Stimulated activated CD4-positive, alpha-beta T cell treated with anti-CD3 and anti-CD28 coated beads, Interleukin-4, amount 100 ng/mL, for 4 hours (primary cell): ENCODE results near the gene ZXDC.

Source experiments
- DNase-seq, 2 experiments: peaks; one replicate each; pipeline ENCODE4 v3.0.0-alpha.2; 2020

Gene ZXDC

DNA sequence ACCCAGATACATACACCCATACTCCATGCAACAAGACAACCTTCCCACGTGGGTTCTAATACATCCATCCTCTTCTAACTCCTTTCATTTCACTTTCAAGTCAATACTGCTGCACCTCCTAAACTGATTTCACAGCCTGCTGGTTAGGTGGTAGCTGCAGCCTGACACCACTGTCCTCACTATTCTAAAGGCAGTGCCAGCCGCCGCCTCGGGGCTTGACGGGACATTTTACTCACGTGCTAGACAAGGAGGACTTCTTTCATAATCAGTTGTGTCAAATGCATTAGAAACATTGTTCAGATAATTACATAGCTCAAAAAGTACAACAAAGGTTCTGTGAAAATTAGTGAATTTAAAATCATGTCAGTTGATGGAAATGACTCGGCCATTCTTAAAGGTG lies 35.6 kb upstream of the ZXDC start:
- no peak for DNase-seq

DNA sequence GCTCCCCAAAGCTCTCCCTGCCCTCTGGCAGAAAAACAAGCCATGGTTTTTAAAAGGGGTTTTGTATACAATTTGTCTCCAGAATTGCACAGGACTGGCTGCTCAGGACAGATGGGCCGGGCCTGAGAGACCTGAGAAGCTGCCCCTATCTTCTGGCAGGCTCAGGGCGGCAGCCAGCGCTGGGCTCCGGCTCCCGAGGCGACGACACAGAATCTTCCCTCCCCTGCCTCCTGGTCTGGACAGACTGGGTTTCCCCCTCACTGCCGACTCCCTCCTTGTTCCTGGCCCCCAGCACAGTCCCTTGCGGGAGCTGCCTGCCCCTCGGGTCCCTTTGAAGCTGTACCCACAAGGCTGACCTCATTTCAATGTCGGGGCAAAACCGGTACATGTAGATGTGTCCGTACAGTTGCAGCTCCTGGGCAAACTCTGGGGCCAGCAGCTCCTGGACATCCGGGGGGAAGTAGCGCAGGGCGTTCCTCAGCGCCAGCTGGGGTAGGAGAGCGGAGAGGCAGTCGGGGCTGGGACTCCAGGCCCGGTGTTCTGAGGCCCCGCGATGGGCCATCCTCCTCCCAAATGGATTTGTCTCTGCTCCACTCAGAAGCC lies 34.7 kb upstream of the ZXDC start:
- DNase-seq, result no peak

DNA sequence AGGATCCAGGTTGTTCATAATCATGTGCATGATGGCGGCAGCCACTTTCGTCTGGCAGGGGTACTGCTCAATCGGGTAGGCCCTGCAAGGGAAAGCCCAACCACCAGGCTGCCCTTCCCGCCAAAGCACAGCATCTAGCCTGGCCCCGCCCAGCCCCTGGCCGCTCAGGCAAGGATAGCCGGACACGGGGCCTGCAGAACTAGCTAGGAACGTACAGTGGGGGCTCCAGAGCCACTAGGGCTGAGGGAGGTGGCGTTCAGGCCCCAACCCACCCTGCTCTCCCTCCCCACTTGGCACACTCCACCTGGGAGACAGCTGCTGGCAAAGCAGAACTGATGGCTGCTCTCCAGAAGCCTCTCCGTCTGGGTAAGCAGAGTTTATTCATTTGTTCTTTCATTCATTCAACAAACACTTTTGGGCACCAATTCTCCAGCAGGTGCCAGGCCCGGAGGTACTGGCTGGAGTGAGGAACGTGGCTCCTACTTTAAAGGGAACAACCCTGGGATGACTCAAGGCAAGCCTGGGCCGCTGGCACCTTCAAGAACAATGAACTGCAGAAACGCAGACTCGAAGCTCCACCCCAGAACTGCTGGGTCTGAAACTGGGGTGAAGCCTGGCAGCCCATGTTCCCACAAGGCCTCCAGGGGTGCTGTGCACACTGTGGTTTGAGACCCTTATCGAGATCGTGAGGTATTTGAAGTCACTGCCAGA lies 34.1 kb upstream of the ZXDC start:
- no peak for DNase-seq

DNA sequence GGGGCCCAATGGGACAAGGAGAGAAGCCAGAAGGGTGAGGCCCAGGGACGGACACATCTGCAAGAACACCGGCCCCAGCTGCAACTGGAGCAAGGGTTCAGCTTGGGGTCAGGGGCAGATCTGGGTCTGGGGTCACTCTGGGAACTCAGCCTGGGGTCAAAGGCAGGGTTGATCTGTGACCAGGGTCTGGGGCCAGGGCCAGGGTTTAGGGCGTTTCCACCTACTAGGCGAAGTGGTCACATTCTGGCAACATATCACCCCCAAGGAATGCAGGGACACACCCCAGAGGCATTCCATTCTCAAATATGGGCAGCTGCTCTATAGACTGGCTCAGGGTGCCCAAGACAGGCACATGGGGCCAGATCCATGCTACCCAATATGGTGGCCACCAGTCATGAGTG lies 32.9 kb upstream of the ZXDC start:
- DNase-seq, result no peak

DNA sequence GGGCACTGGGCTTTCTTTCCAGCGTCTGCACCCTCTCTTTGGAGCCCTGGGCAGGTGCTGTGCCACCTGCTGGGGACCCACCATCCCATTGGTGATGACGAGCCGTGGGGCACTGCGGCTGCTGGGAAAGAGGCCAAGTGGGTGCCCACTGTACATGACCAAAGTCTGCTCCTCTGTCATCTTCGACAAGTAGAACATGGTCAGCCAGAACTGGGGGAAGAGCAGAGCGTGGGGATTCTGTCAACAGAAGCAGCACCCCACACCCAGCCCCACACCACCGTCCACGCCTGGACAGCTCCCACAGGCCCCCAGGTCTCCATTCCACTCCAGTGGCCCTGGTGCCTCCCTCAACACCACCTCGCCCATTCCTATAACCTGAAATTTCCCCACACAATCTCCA lies 32.2 kb upstream of the ZXDC start:
- no peak for DNase-seq

DNA sequence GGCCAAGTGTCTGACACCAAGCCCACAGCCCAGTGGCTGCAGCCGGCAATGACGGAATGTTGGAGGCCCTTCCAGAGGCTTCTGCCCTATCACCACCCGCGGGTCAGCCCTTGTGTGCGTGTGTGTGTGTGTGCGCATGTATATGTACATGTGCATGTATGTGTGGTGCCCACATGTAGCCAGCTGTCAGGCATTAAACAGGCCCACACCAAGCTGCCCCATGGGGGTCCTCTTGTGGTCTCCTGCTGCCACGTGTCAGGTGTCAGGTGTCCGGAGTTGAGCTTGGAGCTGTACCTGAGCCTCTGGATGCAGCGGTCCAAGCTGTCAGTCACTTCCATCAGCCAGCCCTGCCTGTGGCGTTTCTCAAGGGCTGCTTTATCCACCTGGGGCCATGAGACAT lies 28.0 kb upstream of the ZXDC start:
- no peak for DNase-seq

DNA sequence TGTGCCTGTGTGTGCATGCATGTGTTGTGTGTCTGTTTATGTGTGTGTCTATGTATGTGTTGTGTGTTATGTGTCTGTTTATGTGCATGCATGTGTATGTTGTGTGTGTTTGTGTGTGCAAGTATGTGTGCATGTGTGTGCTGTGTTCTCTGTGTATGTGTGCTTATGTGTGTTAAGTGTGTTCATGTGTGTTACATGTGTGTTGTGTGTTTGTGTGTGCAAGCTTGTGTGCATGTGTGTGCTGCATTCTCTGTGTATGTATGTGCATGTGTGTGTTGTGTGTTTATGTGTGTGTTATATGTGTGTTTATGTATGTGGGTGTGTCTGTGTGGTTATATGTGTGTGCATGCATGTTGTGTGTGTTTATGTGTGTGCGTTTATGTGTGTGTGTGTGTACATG lies 27.0 kb upstream of the ZXDC start:
- no peak for DNase-seq

DNA sequence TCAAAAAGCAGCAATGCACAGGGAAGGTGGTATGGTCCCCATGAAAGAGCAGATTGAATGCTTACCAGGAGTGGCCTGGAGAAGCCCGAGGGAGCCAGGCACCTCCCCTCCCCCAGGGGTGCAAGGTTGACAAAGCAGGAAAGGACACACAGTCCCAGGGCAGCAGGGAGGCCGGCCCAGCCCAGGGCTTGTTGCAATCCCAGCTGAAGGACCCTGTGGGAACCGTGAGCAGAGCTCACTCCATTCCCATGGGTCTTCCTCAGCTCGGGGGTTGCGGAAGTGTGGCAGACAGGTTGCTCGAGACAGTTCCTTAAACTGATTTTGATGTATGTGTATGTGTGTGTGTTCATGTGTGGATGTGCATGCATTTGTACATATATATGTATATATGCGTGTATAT lies 26.0 kb upstream of the ZXDC start:
- DNase-seq, result no peak

DNA sequence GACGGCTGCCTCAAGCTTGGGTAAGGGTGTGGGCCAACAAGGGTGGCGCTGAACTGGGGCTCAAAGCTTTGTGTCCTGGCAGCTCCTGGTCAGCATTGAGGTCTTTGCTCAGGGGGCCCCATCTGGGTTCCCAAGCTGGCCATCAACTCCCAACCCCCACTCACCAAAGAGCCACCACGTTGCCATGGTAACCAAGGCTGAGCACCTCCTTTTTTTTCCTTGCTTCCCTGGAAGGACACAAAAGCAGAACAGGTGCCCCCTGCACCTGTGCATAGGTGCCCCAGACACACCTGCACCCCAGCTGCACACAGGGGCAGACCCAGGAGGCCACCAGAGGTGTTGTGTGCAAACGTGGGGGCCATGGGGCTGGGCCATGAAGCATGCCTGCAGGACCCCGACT lies 25.4 kb upstream of the ZXDC start:
- no peak for DNase-seq

DNA sequence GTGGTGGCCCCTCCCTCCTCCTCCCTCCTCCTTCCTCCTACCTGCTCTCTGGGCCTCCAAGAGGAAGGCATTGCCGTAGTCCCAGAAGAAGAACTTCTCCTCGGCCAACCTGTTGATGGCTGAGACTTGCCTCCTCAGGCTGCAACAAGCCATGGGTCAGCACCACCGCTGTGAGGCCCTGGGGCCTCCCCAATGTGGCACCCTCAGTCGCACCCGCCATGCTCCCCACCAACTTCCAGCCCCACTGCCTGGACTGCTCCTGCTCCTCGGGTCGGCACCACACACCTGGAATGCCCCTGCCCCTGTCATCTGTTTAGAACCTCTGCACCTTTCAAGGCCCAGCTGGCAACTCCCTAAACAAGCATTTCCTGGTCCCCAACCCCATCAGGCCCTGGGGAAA lies 24.3 kb upstream of the ZXDC start:
- no peak for DNase-seq

DNA sequence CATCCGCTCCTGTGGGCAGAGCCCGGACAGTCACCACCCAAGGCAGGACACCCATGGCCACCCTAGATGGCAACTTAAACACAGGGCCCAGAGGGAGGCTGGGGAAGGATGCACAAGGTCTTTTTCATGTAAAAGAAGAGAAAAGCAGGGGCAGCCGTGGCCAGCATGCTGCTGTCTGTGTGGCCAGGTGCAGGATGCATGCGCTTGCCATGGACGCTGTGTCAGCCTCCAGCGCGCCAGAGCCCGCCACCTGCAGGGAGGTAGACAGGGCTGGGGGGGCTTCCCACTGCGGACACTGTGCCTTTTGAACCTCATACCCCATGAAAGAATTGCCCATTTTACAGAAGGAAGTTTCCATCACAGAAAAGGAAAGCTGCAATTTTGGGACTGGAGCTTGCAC lies 23.7 kb upstream of the ZXDC start:
- DNase-seq, result no peak

DNA sequence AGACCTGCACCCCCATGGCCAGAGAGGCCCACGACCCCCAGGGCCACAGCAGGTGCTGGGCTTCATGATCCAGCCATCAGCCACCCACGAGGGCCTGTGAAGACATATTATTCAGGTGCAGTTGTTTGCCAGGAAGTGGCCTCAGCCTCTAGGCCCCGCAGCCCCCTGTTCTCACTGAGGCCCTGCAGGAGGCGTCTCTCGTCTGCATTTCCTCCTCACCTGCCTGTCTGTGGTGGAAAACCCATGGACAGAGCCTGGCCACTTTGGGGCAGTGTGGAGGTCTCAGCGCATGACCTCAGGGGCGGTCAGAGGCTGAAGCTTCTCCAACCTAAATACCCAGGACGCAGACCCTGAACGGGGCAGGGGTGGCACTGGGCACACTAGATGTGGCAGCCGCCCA lies 23.2 kb upstream of the ZXDC start:
- DNase-seq, result no peak

DNA sequence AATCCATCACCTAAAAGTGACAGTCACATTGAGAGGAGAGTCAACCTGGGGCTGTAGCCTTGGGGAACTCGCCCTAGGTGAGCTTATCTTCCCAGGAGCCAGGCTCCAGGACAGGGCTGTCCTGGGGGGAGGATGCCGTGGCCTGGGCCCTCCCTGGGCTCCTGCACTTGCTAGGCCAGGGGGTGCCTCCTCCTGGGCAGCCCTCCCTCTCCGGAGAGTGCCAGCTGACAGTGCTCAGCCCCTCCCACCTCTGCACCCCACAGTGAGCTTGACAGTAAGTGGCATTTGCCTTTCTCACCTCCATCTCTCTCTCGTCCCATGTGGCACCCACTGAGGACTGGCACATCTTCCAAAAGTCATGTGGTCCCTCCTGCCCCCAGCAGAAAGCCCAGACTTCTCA lies 22.8 kb upstream of the ZXDC start:
- no peak for DNase-seq

DNA sequence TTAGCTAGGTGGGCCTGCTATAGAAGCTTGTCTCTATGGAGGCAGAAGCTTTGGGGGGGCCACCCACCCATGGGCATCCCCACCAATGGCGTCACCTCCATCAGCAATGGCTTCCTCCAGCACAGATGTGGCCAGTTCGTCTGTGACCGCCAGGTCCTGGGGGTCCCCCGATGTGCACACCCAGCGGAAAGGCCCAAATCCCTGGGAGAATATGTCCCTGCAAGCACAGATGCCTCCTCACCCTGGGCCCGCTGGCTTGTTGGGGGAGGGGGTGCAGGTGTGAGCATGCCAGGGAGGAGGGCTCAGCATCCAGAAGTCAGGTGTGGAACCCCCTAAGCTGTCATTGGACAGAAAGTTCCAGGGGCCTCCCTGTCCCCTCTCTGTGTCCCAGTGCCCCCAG lies 22.3 kb upstream of the ZXDC start:
- DNase-seq, result no peak

DNA sequence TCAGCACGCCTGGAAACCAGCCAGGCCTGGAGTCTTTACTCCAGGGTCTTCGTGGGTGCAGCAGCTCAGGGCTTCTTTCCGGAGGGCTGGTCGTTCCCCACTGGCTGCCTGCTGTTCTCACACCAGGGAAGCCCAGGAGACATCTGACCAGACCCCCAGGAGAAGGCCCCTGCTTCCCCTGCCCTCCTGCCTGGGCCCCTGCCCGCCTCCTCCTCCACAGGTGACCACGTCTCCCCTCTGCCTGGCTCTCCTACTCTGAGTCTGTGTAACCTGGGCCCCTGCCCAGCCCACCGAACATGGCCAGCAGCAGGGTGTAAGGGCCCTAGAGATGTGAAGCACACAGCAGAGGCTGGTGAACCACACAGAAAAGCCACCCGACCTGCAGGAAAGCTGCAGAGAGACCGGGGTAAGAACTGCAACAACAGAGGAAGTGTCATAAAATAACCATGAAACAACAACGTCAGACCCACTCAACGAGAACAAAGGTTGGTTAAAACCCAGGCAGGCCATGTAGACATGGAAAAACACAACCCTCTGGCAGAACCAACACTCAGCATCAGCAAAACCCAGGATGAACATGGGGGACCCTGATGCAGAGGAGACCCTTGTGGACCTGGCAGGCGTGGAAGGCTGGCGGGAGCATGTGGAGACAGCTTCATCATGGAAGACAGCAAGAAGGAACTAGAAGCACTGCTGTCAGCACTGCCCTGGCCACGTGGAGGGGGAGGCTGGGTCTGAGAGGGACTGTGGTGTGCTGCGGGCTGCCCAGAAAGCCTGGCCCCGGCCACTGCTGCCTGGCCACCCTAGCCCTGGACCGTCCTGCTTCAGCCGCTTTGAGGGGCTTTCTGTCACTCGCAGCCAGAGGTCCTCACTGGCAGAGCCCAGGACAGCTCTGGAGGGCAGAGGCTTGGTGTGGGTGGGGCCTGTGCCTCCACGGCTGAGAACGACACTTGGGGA lies 21.5 kb upstream of the ZXDC start:
- DNase-seq, result no peak

DNA sequence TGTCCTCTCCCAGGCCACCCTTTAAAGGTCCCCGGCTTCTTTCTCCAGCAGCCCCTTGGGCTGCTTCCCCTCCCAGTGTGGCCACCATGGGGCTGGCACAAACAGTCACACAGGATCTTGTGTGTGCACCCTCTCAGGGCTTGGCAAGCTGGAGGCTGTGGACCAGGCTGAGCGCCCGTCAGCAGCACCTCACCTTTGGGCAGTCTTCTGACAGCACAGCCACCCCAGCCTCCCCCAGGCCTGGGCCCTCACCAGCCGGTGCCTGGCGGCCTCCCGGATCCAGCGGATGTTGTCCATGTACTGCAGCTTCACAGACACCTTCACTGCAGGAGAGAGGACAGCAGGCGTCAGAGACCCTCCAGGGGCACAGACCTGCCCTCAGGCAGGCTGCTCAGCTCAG lies 20.1 kb upstream of the ZXDC start:
- DNase-seq, result no peak

DNA sequence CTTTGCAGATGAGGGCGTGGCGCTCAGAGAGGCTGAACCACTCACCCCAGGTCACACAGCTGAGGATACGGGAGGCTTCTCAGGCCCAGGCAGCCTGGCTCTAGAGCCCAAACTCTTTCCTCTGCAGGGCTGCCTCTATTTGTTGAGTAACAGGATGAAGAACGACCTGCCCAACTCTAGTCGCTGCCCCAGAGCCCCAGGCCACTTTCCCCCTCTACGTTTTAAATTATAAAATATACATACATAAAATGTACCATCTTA lies 19.2 kb upstream of the ZXDC start:
- DNase-seq, result no peak

DNA sequence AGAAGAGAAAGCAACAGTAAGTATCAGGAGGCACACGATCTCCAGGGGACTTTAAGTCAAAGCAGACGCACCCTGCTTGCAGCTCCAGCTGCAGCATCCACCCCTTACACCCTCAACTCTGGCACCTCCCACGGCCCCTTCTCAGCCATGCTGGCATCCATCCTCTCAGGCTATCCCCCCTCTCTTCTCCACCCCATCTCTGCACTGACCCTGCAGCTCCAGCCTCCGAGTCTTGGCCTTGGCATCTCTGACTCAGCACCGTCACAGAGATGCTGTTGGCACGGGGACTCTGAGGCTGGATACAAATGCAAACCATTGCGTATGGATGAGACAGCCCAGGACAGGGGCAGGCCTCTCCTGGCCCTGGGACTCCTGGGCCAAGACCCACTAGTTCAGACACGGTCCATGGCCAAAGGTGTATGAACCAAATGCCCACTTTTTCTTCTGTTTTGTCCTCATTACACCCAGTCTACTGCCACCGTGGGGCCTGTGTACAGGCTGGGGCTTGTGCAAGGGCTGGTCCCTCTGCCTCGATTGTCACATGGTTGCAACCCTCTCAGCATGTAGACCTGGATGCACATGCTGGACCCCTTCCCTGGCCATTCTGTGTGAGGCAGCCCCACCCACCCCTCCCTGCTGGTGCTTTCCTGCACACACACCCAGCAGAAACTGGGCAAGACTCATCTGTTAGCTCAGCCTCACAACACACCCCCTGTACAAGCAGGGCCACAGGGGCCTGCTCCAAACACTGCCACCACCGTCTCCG lies 18.7 kb upstream of the ZXDC start:
- DNase-seq, result no peak

DNA sequence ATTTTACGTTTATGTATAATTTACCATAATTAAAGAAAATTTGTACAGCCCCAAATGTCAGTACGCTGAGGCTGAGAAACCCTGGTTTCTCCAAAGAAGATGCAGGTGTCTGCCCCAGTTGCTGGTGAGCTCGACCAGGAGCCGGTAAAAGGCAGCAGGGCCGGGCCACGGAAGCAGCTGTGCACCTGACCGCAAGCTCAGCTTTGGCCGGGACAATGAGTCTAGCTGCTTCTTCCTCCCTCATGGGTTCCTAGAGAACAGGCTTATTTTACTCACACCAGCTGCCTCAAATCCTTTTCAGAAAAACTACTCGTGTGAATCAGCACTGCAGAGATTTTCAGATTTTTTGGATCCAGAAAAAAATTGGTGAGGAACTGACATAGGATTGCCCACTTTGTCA lies 18.0 kb upstream of the ZXDC start:
- DNase-seq, result no peak

DNA sequence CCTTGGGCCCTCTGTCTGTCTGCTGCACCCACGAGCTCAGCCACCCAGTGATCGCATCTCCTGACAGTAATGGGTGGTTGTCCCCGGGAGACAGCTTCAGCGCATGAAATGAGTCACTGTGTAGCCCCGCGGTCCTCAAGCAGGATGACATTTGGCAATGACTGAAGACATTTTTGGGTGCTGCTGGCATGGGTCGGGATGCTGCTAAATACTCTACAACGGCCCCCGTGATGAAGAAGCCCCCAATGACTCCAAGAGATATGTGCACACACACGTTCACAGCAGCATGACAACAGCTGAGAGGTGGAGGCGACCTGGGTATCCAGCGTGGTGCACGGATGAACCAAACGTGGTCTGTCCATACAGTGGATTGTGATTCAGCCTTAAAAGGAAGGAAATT lies 17.4 kb upstream of the ZXDC start:
- no peak for DNase-seq

DNA sequence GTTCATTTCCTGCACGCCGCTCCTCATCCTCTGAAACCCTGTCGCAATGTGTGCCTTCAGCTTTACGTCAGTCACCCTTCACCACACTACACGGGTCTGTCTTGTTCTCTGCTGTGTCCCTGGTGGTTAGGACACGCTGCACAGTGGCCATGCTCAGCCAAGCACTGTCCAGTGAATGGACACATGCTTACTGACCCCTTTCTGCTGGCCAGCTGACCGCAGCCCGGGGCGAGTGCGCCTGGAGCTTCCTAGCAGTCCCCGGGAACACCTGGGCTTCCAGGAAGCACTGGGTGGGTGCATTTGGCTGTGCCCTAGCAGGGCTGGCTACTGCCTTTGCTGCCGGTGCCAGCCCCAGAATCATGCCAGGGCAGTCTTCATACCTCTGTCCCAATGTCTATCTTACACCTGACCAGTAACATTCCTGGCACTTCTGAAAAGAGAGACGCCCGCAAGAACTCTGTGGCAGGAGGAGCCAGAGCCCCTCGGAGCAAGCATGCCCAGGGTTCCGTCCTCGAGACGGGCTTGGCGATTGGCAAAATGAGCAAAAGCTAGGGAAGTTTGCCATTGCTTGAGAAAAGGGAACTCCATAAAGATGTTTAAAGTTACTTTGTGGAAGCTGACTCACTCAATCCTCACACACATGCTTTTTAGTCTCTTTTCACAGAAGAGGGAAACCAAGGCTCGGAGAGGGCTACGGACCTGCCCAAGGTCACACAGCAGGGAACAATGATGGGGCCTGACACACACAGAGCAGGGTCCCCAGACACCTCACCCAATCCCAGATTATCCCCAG lies 15.7 kb upstream of the ZXDC start:
- no peak for DNase-seq

DNA sequence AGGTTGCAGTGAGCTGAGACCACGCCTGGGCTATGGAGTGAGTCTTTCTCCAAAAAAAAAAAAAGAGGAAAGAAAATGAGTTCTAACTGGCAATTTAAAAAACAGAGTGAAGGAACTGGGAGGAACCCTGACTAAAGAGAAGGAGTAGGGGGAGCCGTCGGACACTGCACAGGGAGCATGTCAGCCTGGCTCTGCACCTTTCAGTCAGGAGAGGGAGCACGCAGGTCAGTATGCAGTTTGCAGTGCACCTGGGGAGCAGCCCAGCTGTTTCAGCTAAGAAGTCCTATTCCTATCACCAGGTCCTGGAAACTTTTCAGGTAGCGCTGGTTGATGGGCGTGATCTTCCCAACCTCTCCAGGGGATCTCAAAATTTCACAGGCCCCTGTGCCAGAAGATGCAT lies 14.9 kb upstream of the ZXDC start:
- DNase-seq, result no peak
